HFFc6 (cell line): ENCODE results near the gene PRPF19. TPM values are rescaled to one million over a fixed set of nuclear protein-coding genes. Genes with fewer than 3 reads are reported as not detected.

ENCODE experiments used
- DNase-seq: peaks from one replicate; pipeline ENCODE4 v3.0.0-alpha.2; 2018
- H3K27ac Mint-ChIP-seq: 2 replicates; pipeline ENCODE4 v1.8.0; 2020; ENCODE audit warnings: mild to moderate bottlenecking, mixed read lengths
- H3K27me3 Mint-ChIP-seq: 2 replicates; pipeline ENCODE4 v1.8.0; 2021; ENCODE audit warnings: mild to moderate bottlenecking, moderate library complexity, mixed read lengths; ENCODE audit not compliant: insufficient read depth
- H3K36me3 Mint-ChIP-seq: 2 replicates; pipeline ENCODE4 v1.8.0; 2021; ENCODE audit warnings: low read depth, mixed read lengths
- H3K4me1 Mint-ChIP-seq: 2 replicates; pipeline ENCODE4 v1.8.0; 2020; ENCODE audit warnings: low read depth, mixed read lengths
- H3K4me3 Mint-ChIP-seq: 2 replicates; pipeline ENCODE4 v1.8.0; 2020; ENCODE audit warnings: mild to moderate bottlenecking, moderate library complexity, mixed read lengths
- H3K9me3 Mint-ChIP-seq: 2 replicates; pipeline ENCODE4 v1.8.0; 2020; ENCODE audit warnings: mild to moderate bottlenecking, mixed read lengths
- total RNA-seq, 6 experiments: library from RNA; stranded (reverse); fragmentation: NEBNext Ultra II Directional; extraction: Animal tissue kit (Norgen Biotek cat#: 25700); gene quantifications; 2 replicates in 1 of 6; 3 replicates in 5 of 6; pipeline ENCODE4 v1.2.3, GENCODE V29; 2021
- TF ChIP-seq, protein P1 (sequence below): fragments of 200-600 bp; sonication (generic); IDR thresholded peaks from 2 replicates; pipeline ENCODE4 v1.5.0; 2021; ENCODE audit warnings: antibody characterized with exemption, mild to moderate bottlenecking

Gene PRPF19
- total RNA-seq, 6 experiments from 2014 or later, result 72.5 to 95.1 (median 89.4) TPM

DNA sequence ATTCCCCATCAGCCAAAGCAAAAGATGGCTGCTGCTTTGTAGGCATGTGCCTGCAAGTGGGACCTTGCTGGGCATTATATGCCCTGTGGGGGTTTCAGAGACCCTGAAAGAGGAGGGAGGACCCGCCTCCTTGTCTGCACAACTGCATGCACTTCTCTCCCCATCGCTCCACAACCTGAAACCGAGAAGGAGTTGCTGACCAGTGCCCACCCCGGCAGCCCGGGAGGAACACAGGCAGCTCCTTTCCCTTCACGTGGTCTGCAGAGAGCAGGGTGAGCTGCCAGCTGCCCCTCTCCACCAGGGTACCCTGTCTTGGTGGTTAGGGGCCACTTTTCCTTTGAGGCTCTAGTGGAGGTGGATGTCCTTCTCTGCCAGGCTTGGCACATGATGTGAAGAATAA is 16.5 kb upstream of the PRPF19 start:
- Mint-ChIP-seq H3K36me3 (peaks cover 10% of the 10 kb centered on the region; the same call in 1 of the 2 replicates), H3K4me3 (no peak overlapping the region), H3K9me3 (no peaks in the 10 kb centered on the region), H3K27ac (no peak overlapping the region), H3K4me1 (peaks cover 33% of the 10 kb centered on the region), H3K27me3 (no peaks in the 10 kb centered on the region)
- no peak for DNase-seq
- TF ChIP-seq, protein P1, sequence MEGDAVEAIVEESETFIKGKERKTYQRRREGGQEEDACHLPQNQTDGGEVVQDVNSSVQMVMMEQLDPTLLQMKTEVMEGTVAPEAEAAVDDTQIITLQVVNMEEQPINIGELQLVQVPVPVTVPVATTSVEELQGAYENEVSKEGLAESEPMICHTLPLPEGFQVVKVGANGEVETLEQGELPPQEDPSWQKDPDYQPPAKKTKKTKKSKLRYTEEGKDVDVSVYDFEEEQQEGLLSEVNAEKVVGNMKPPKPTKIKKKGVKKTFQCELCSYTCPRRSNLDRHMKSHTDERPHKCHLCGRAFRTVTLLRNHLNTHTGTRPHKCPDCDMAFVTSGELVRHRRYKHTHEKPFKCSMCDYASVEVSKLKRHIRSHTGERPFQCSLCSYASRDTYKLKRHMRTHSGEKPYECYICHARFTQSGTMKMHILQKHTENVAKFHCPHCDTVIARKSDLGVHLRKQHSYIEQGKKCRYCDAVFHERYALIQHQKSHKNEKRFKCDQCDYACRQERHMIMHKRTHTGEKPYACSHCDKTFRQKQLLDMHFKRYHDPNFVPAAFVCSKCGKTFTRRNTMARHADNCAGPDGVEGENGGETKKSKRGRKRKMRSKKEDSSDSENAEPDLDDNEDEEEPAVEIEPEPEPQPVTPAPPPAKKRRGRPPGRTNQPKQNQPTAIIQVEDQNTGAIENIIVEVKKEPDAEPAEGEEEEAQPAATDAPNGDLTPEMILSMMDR, result no peak

DNA sequence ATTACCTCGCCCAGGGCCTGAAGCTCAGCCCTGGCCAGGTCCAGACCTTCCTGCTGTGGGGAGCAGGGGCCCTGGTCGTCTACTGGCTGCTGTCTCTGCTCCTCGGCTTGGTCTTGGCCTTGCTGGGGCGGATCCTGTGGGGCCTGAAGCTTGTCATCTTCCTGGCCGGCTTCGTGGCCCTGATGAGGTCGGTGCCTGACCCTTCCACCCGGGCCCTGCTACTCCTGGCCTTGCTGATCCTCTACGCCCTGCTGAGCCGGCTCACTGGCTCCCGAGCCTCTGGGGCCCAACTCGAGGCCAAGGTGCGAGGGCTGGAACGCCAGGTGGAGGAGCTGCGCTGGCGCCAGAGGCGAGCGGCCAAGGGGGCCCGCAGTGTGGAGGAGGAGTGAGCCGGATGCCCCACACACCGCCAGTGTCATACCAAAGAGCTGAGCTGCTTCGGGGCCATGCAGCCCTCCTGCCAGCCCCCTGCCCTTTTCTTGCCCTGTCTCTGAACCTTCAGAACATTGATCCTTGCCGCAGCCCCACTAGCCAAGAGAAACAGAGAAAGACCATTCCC is 15.5 kb upstream of the PRPF19 start:
- H3K27ac Mint-ChIP-seq, result no peak overlapping the region
- H3K36me3 Mint-ChIP-seq, result peaks cover 10% of the 10 kb centered on the region; the same call in 1 of the 2 replicates
- no peaks in the 10 kb centered on the region for H3K9me3 Mint-ChIP-seq
- no peak for DNase-seq
- peaks cover 39% of the 10 kb centered on the region for H3K4me1 Mint-ChIP-seq
- TF ChIP-seq, protein P1, result no peak
- no peak overlapping the region for H3K4me3 Mint-ChIP-seq
- H3K27me3 Mint-ChIP-seq, result no peaks in the 10 kb centered on the region

DNA sequence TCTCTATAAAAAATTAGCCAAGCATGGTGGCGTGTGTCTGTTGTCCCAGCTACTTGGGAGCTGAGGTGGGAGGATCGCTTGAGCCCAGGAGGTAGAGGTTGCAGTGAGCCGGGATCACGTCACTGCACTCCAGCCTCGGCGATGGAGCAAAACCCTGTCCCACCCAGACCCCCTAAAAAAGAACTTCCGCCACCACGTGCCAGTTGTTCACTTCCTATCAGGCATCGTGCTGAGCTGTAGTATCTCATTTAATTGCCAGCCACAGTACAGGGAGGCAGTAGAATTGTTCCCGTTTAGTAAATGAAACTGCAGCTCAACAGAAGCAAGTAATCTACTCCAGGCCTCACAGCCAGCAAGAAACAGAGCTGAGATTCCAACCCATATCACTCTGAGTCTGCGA is 14.9 kb upstream of the PRPF19 start:
- TF ChIP-seq, protein P1, result no peak
- no peak for DNase-seq
- Mint-ChIP-seq H3K36me3 (peaks cover 10% of the 10 kb centered on the region; the same call in 1 of the 2 replicates), H3K27me3 (no peaks in the 10 kb centered on the region), H3K4me1 (peaks cover 42% of the 10 kb centered on the region), H3K9me3 (no peaks in the 10 kb centered on the region), H3K4me3 (no peak overlapping the region), H3K27ac (no peak overlapping the region)

DNA sequence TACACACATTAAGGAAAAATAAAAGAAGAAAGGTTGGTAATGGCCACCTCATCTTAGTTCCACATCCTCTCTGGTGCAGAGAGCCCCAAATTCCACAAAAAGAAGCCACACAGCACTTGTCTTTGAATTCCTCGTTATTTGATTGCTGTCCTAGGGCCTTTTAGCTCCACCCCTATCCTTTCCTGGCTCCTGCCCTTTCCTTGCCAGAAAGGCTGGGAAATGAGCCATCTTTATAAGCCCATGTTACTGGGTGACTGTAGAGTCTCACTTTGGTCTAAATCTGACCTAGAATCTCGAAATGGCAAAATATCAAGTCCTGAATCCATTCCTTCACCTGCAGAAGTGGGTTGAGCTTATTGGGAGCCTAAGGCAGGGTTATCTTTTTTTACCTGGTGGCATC is 13.6 kb upstream of the PRPF19 start:
- TF ChIP-seq, protein P1, result no peak
- Mint-ChIP-seq H3K27me3 (no peaks in the 10 kb centered on the region), H3K4me3 (no peak overlapping the region), H3K27ac (no peak overlapping the region), H3K9me3 (no peaks in the 10 kb centered on the region), H3K4me1 (peaks cover 43% of the 10 kb centered on the region), H3K36me3 (peaks cover 10% of the 10 kb centered on the region; the same call in 1 of the 2 replicates)
- no peak for DNase-seq

DNA sequence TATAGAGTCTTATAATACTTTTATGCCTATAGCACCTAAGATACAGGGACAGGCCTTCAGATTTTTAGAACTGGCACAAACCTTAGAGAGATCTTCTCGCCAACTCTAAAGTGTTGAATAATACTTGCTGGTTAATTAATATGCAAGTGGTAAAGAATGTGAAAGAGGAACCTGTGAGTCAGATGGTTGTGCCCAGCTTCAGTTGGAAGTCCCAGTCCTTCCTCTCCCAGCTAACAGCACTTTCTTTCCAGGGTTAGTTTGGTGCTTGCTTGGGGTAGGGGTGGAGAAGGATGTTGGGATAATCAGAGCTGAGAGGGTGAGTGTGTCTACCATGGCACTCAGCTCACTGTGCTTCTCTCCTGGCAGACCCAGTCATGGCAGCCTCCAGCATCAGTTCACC is 12.9 kb upstream of the PRPF19 start:
- H3K9me3 Mint-ChIP-seq, result no peaks in the 10 kb centered on the region
- no peak overlapping the region for H3K4me3 Mint-ChIP-seq
- H3K36me3 Mint-ChIP-seq, result peaks cover 10% of the 10 kb centered on the region; the same call in 1 of the 2 replicates
- H3K27me3 Mint-ChIP-seq, result no peaks in the 10 kb centered on the region
- DNase-seq, result no peak
- H3K4me1 Mint-ChIP-seq, result peaks cover 45% of the 10 kb centered on the region
- peak overlapping the region; percentile 30; the same call in 1 of the 2 replicates for H3K27ac Mint-ChIP-seq
- TF ChIP-seq, protein P1, result no peak

DNA sequence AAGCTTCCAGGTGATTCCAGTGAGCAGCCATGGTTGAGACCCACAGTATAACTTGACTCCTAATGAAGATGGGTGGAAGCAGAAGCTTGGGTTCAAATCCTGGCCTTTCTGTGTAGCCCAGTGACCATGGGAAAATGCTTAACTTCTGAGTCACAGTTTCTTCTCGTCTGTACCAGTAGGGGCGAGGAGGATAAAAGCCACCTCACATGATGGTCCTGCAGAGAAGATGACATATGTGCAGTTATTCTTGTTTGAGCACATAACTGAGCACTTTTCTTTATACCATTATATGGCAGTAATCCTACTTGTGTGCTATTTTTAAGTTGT is 12.5 kb upstream of the PRPF19 start:
- Mint-ChIP-seq H3K9me3 (no peaks in the 10 kb centered on the region), H3K4me1 (peaks cover 47% of the 10 kb centered on the region), H3K27me3 (peaks cover 2% of the 10 kb centered on the region), H3K36me3 (peaks cover 10% of the 10 kb centered on the region; the same call in 1 of the 2 replicates), H3K27ac (no peak overlapping the region; the same call in 1 of the 2 replicates), H3K4me3 (no peak overlapping the region)
- TF ChIP-seq, protein P1, result no peak
- DNase-seq, result peak; percentile 39
